ENCODE data around the gene TMCC3. TPM values are rescaled to one million over a fixed set of nuclear protein-coding genes. Genes with fewer than 3 reads are reported as not detected.

Gene TMCC3
- total and polyA plus RNA-seq, 11 donors = 0.69 to 8.2 (median 2.9) TPM

DNA sequence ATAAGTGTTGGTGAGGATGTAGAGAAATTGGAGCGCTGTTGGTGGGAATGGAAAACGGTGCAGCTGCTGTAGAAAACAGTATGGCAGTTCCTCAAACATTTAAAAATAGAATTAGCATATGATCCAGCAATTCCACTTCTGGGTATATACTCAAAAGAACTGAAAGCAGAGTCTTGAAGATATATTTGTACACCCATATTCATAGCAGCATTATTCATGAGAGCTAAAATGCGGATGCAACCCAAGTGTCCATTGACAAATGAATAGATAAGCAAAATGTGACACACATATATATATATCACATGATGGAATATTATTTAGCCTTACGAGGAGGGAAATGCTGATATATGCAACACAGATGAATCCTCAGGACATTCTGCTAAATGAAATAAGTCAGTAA lies 106.0 kb downstream of the TMCC3 start:
- no peak for ATAC-seq
- no peaks in the 10 kb centered on the region for H3K36me3 ChIP-seq
- no peaks in the 10 kb centered on the region for H3K27me3 ChIP-seq
- H3K27ac ChIP-seq = no peak overlapping the region
- intact Hi-C loops (cut with DNase I) = loop anchor here in 7 of 10 donors (2.0 to 10.0 kb wide), 5 partner anchors 180 to 790 kb away; no protein-coding TSS in a partner anchor
- DNase-seq = no peak
- 82 to 93% (median 89%) methylated on average over 4 of the region's 4 CpGs for WGBS, 4 donors
- no peaks in the 10 kb centered on the region for H3K4me1 ChIP-seq
- peaks cover 0 to 3% (median 0%) of the 10 kb centered on the region in 12 donors for H3K9me3 ChIP-seq
- TF ChIP-seq POLR2A (IDR thresholded peaks at IDR 0.05) = no peak
- TF ChIP-seq, protein P1, sequence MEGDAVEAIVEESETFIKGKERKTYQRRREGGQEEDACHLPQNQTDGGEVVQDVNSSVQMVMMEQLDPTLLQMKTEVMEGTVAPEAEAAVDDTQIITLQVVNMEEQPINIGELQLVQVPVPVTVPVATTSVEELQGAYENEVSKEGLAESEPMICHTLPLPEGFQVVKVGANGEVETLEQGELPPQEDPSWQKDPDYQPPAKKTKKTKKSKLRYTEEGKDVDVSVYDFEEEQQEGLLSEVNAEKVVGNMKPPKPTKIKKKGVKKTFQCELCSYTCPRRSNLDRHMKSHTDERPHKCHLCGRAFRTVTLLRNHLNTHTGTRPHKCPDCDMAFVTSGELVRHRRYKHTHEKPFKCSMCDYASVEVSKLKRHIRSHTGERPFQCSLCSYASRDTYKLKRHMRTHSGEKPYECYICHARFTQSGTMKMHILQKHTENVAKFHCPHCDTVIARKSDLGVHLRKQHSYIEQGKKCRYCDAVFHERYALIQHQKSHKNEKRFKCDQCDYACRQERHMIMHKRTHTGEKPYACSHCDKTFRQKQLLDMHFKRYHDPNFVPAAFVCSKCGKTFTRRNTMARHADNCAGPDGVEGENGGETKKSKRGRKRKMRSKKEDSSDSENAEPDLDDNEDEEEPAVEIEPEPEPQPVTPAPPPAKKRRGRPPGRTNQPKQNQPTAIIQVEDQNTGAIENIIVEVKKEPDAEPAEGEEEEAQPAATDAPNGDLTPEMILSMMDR (IDR thresholded peaks at IDR 0.05) = no peak
- no peak overlapping the region for H3K4me3 ChIP-seq

DNA sequence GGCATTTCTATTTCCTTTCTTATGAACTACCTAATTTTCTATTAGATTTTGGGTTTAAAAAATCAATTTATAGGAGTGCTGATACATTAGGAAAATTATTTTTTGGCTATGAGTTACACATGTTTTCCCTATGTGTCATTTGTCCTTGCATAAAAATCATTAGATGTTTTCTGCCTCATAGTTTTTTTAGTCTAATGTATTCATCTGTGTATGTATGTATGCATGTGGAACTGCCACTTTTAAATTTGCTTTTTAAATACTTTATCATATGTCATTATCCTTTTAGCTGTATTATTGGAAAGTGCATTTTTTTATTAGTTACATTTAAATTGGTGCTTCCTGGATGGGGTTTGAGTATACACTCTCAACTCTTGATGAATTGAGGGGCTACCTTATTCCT lies 112.0 kb downstream of the TMCC3 start:
- ATAC-seq (no peak), DNase-seq (no peak)
- Histone ChIP-seq H3K4me1 (no peaks in the 10 kb centered on the region), H3K36me3 (no peaks in the 10 kb centered on the region), H3K27ac (no peak overlapping the region), H3K27me3 (no peaks in the 10 kb centered on the region), H3K9me3 (no peaks in the 10 kb centered on the region), H3K4me3 (no peak overlapping the region)
- TF ChIP-seq POLR2A (IDR thresholded peaks at IDR 0.05) = no peak
- TF ChIP-seq, protein P1 (IDR thresholded peaks at IDR 0.05) = no peak
- intact Hi-C loops (cut with DNase I) = loop anchor here in 3 of 10 donors (5.0 to 10.0 kb wide), 3 partner anchors 204 to 796 kb away; no protein-coding TSS in a partner anchor

- peak in 1 of 4 donors; percentile 30 for ATAC-seq
- TF ChIP-seq POLR2A (IDR thresholded peaks at IDR 0.05) = no peak
- TF ChIP-seq, protein P1 (IDR thresholded peaks at IDR 0.05) = no peak
- DNase-seq = no peak
Observed at GRCh38 chr12:94536040-94536965, 114.1 kb downstream of the TMCC3 start.

DNA sequence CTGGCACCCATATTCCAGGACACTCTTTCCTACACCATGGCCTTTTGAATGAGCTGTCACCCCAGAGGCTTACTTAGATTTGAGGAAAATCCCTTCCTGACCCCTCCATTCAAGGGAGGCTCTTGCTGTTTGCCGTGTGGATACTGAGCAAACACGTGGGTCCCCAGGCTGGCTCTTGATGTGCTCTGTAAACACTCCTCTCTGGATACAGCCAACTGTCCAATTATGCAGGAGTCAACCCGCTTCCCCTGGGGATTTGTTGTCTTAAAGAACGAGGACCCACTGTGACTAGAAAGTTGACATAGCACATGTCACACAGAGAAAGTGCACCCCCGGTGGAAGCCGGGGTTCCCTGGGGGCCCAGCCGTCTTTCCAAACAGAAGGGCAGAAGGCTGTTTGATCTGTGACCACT lies 114.8 kb downstream of the TMCC3 start:
- Histone ChIP-seq H3K4me1 (no peaks in the 10 kb centered on the region), H3K36me3 (no peaks in the 10 kb centered on the region), H3K27ac (no peak overlapping the region), H3K4me3 (no peak overlapping the region), H3K27me3 (no peaks in the 10 kb centered on the region), H3K9me3 (no peaks in the 10 kb centered on the region)
- 48 to 69% (median 61%) methylated on average over 7 of the region's 7 CpGs for WGBS, 4 donors
- intact Hi-C loops (cut with DNase I) = loop anchor here in 4 of 10 donors (2.0 to 10.0 kb wide), 4 partner anchors 201 to 799 kb away; no protein-coding TSS in a partner anchor
- ATAC-seq = no peak
- no peak for DNase-seq
- TF ChIP-seq, protein P1 (IDR thresholded peaks at IDR 0.05) = no peak
- TF ChIP-seq POLR2A (IDR thresholded peaks at IDR 0.05) = no peak

More at GRCh38 chr12:94536040-94536965, 114.1 kb downstream of the TMCC3 start:
- 80 to 85% (median 82%) methylated on average over 10 to 11 of the region's 11 CpGs for WGBS, 4 donors
- H3K36me3 ChIP-seq = no peaks in the 10 kb centered on the region
- H3K9me3 ChIP-seq = no peaks in the 10 kb centered on the region
- no peak overlapping the region for H3K27ac ChIP-seq
- intact Hi-C loops (cut with DNase I) = loop anchor here in 3 of 10 donors (5.0 to 10.0 kb wide), 3 partner anchors 202 to 798 kb away; no protein-coding TSS in a partner anchor
- H3K4me3 ChIP-seq = no peak overlapping the region
- H3K27me3 ChIP-seq = no peaks in the 10 kb centered on the region
- no peaks in the 10 kb centered on the region for H3K4me1 ChIP-seq
